GM12878 (cell line): ENCODE results near the gene ITGAD. TPM values are rescaled to one million over a fixed set of nuclear protein-coding genes. Genes with fewer than 3 reads are reported as not detected.

Experiments
- BACH1 ChIP-seq: fragments of 450-650 bp; IDR thresholded peaks from 2 replicates; pipeline ENCODE4 v1.6.1; 2017; ENCODE audit warnings: mild to moderate bottlenecking, borderline replicate concordance
- BCL3 ChIP-seq: IDR thresholded peaks from 2 replicates; pipeline ENCODE4 v1.6.1; 2011; ENCODE audit warnings: borderline replicate concordance, low read depth, mild to moderate bottlenecking, moderate library complexity, low read length; ENCODE audit not compliant: insufficient read depth, poor library complexity, severe bottlenecking
- CHD2 ChIP-seq: IDR thresholded peaks from 2 replicates; pipeline ENCODE4 v1.6.1; 2011; ENCODE audit warnings: low read depth, low read length, improper control_type of control experiment, borderline replicate concordance
- CREM ChIP-seq: IDR thresholded peaks from 2 replicates; pipeline ENCODE4 v1.6.1; 2014; ENCODE audit warnings: antibody characterized with exemption, low read depth
- ESRRA ChIP-seq: IDR thresholded peaks from 2 replicates; pipeline ENCODE4 v1.6.1; 2012; ENCODE audit warnings: mild to moderate bottlenecking, low read length, improper control_type of control experiment
- HDGF ChIP-seq: fragments of 450-650 bp; IDR thresholded peaks from 2 replicates; pipeline ENCODE4 v1.6.1; 2016; ENCODE audit warnings: antibody characterized with exemption
- HSF1 ChIP-seq: fragments of 150-350 bp; IDR thresholded peaks from 2 replicates; pipeline ENCODE4 v1.6.1; 2014; ENCODE audit warnings: mild to moderate bottlenecking, low read depth, low read length
- IRF4 ChIP-seq: IDR thresholded peaks from 2 replicates; pipeline ENCODE4 v1.6.1; 2011; ENCODE audit warnings: low read depth, low read length
- IRF5 ChIP-seq: fragments of 450-650 bp; IDR thresholded peaks from 2 replicates; pipeline ENCODE4 v1.6.1; 2017; ENCODE audit warnings: borderline replicate concordance
- JUNB ChIP-seq: IDR thresholded peaks from 2 replicates; pipeline ENCODE4 v1.6.1; 2016; ENCODE audit warnings: antibody characterized with exemption, mild to moderate bottlenecking
- JUND ChIP-seq: IDR thresholded peaks from 2 replicates; pipeline ENCODE4 v1.6.1; 2012; ENCODE audit warnings: low read depth, mild to moderate bottlenecking, low read length, improper control_type of control experiment, moderate library complexity
- KAT2A ChIP-seq: conservative IDR thresholded peaks from 2 replicates; pipeline ENCODE4 v1.6.1; 2011; ENCODE audit warnings: low read depth, low read length; ENCODE audit not compliant: control insufficient read depth
- KLF5 ChIP-seq: fragments of 450-650 bp; IDR thresholded peaks from 2 replicates; pipeline ENCODE4 v1.6.1; 2014; ENCODE audit warnings: mild to moderate bottlenecking; ENCODE audit not compliant: partially characterized antibody
- NFYB ChIP-seq: IDR thresholded peaks from 2 replicates; pipeline ENCODE4 v1.6.1; 2011; ENCODE audit warnings: low read depth, mild to moderate bottlenecking, low read length, improper control_type of control experiment, moderate library complexity; ENCODE audit not compliant: insufficient read depth
- PBX3 ChIP-seq: IDR thresholded peaks from 2 replicates; pipeline ENCODE4 v1.6.1; 2011; ENCODE audit warnings: mild to moderate bottlenecking, low read depth, low read length, moderate library complexity; ENCODE audit not compliant: insufficient replicate concordance
- RBBP5 ChIP-seq: fragments of 200-600 bp; sonication (generic); conservative IDR thresholded peaks from 2 replicates; pipeline ENCODE4 v1.6.1; 2016
- REST ChIP-seq: IDR thresholded peaks from 2 replicates; pipeline ENCODE4 v1.6.1; 2012; ENCODE audit warnings: mild to moderate bottlenecking, low read depth, low read length
- SRF ChIP-seq, 2 experiments: IDR thresholded peaks; 2 replicates each; pipeline ENCODE4 v1.6.1; 2011; ENCODE audit warnings: low read depth in 2 of 2, low read length in 2 of 2, mild to moderate bottlenecking in 1 of 2, moderate library complexity in 1 of 2
- SUZ12 ChIP-seq: fragments of 200-600 bp; sonication (generic); IDR thresholded peaks from one replicate; pipeline ENCODE4 v1.6.1; 2018; ENCODE audit warnings: antibody characterized with exemption, mild to moderate bottlenecking; ENCODE audit not compliant: unreplicated experiment
- TCF7 ChIP-seq: IDR thresholded peaks from 2 replicates; pipeline ENCODE4 v1.6.1; 2014; ENCODE audit warnings: antibody characterized with exemption, borderline replicate concordance
- WRNIP1 ChIP-seq: IDR thresholded peaks from 2 replicates; pipeline ENCODE4 v1.6.1; 2011; ENCODE audit warnings: low read depth, low read length, improper control_type of control experiment, borderline replicate concordance
- YBX1 ChIP-seq: fragments of 450-650 bp; IDR thresholded peaks from 2 replicates; pipeline ENCODE4 v1.6.1; 2016; ENCODE audit warnings: antibody characterized with exemption
- ZNF207 ChIP-seq: fragments of 450-650 bp; IDR thresholded peaks from 2 replicates; pipeline ENCODE4 v1.6.1; 2014; ENCODE audit warnings: antibody characterized with exemption, mild to moderate bottlenecking, borderline replicate concordance
- ZNF24 ChIP-seq: fragments of 450-650 bp; IDR thresholded peaks from 2 replicates; pipeline ENCODE4 v1.6.1; 2017; ENCODE audit warnings: antibody characterized with exemption, mild to moderate bottlenecking
- polyA plus RNA-seq, 11 experiments: library from polyadenylated mRNA; depleted of rRNA in 4 of 11; unstranded in 6 of 11; stranded (reverse) in 5 of 11; fragments of >200 nt; fragmentation: Nextera tagmentation in 4 of 11; fragmentation: Illumina TruSeq in 1 of 11; extraction: Ambion mirVana in 4 of 11; extraction: Trizol in 1 of 11; gene quantifications; 1 replicate in 1 of 11; 2 replicates in 10 of 11; pipeline versions ENCODE4 v1.2.1 to v1.2.3, GENCODE V29; 2011 to 2016; ENCODE audit warnings: inconsistent platforms in 2 of 11, missing spikeins in 2 of 11, low read depth in 1 of 11
- total RNA-seq, 4 experiments: library from RNA; depleted of rRNA in 3 of 4; stranded (reverse); fragments of >200 nt in 3 of 4; fragmentation: Illumina TruSeq in 1 of 4; extraction: Trizol in 1 of 4; gene quantifications; 2 replicates each; pipeline versions ENCODE4 v1.2.1 to v1.2.3, GENCODE V29; 2013 to 2021

ITGAD gene
- total and polyA plus RNA-seq, 10 of the 15 experiments (the other 5 are each of a cell fraction or from before 2014, with no cell fraction given): 0.29 to 4.0 (median 1.2) TPM

- no peak for TF ChIP-seq ZNF207
- TF ChIP-seq SUZ12: no peak
- no peak for TF ChIP-seq TCF7
- no peak for TF ChIP-seq REST
- no peak for TF ChIP-seq YBX1
- TF ChIP-seq ESRRA: no peak
- TF ChIP-seq BACH1: peak; percentile 65; the same call in 1 of the 2 replicates
- no peak for TF ChIP-seq HDGF
- no peak for TF ChIP-seq KLF5
- no peak for TF ChIP-seq IRF5
- no peak for TF ChIP-seq ZNF24
- TF ChIP-seq HSF1: no peak
- TF ChIP-seq CHD2: peak; percentile 44; the same call in 1 of the 2 replicates
- TF ChIP-seq KAT2A: no peak
- no peak for TF ChIP-seq RBBP5
- TF ChIP-seq NFYB: no peak
- TF ChIP-seq JUND: peak; percentile 49; the same call in 1 of the 2 replicates
- TF ChIP-seq CREM: peak; percentile 73
- TF ChIP-seq IRF4: peak; percentile 93
- TF ChIP-seq SRF (IDR thresholded peaks at IDR 0.05; ENCODE audit: low read depth in 2 of 2, low read length in 2 of 2): peak in 1 of 2 experiments; percentile 49; a peak in 1 of 4 replicates
- peak; percentile 84 for TF ChIP-seq JUNB
- TF ChIP-seq PBX3: no peak
- TF ChIP-seq BCL3: no peak
- no peak for TF ChIP-seq WRNIP1
Measured at GRCh38 chr16:31344712-31345111, 48.4 kb upstream of the ITGAD start (continued).
